Measurements from ENCODE around the gene ADARB2. TPM values are rescaled to one million over a fixed set of nuclear protein-coding genes. Genes with fewer than 3 reads are reported as not detected.

The ADARB2 gene
- total RNA-seq, 6 donors from 2014 or later = 0.69 to 5.2 (median 1.8) TPM

DNA sequence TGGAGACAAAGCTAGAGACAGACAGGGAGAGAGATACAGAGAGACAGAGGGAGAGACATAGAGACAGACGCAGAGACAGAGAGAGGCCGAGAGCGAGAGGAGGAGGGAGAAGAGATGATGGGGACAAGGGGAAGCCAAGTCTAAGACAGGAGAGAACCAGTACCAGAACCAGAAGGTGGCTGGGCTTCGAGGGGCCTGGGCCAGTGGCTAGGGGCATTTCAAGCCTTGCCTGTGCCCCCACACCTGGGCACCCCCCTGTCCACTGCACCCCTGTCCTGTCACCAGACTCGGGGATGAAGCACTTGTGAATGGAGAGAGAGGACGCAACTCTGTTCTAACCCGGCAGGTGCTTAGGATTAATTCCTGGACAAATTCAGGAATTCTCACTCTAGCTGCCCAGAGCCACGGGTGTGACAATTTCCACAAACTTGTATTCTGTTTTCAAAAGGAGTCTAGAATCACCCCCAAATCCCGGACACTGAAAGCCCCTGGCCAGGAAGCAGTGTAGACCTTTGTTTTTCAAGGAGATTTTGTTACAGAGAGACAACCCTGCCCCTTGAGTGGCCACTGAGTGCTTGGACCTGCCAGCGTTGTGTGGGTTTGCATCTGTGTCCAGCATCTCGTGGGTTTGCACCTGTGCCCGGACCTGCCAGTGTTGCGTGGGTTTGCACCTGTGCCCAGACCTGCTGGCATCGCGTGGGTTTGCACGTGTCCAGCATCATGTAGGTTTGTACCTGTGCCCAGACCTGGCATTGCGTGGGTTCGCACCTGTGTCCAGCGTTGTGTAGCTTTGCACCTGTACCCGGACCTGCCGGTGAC lies 523.9 kb downstream of the ADARB2 start:
- no peak for TF ChIP-seq POLR2AphosphoS5 (IDR thresholded peaks at IDR 0.05)
- no peak for TF ChIP-seq EP300 (IDR thresholded peaks at IDR 0.05)
- no peak for TF ChIP-seq CTCF (IDR thresholded peaks at IDR 0.05)
- no peak for TF ChIP-seq POLR2A (IDR thresholded peaks at IDR 0.05)
- ATAC-seq (ENCODE audit: low FRiP score in 2 of 2) (no peak), DNase-seq (no peak)
- Histone ChIP-seq H3K36me3 (no peaks in the 10 kb centered on the region), H3K9me3 (no peaks in the 10 kb centered on the region), H3K4me1 (no peaks in the 10 kb centered on the region), H3K4me3 (no peak overlapping the region), H3K27me3 (no peaks in the 10 kb centered on the region), H3K27ac (no peak overlapping the region)
- 81 to 83% methylated on average over 14 to 21 of the region's 21 CpGs for WGBS, 2 donors

- Histone ChIP-seq H3K36me3 (no peaks in the 10 kb centered on the region), H3K27me3 (no peaks in the 10 kb centered on the region), H3K9me3 (no peaks in the 10 kb centered on the region), H3K4me1 (no peaks in the 10 kb centered on the region), H3K4me3 (no peak overlapping the region), H3K27ac (no peak overlapping the region)
- DNase-seq = peak in 1 of 2 donors; percentile 78
- 60 to 74% methylated on average over 5 to 7 of the region's 9 CpGs for WGBS, 2 donors
- ATAC-seq (ENCODE audit: low FRiP score in 2 of 2) = no peak
- no peak for TF ChIP-seq POLR2A (IDR thresholded peaks at IDR 0.05)
- no peak for TF ChIP-seq EP300 (IDR thresholded peaks at IDR 0.05)
- TF ChIP-seq CTCF (IDR thresholded peaks at IDR 0.05) = no peak
- no peak for TF ChIP-seq POLR2AphosphoS5 (IDR thresholded peaks at IDR 0.05)
These were observed 524.7 kb downstream of the ADARB2 start for GRCh38 chr10:1212571-1213141.

DNA sequence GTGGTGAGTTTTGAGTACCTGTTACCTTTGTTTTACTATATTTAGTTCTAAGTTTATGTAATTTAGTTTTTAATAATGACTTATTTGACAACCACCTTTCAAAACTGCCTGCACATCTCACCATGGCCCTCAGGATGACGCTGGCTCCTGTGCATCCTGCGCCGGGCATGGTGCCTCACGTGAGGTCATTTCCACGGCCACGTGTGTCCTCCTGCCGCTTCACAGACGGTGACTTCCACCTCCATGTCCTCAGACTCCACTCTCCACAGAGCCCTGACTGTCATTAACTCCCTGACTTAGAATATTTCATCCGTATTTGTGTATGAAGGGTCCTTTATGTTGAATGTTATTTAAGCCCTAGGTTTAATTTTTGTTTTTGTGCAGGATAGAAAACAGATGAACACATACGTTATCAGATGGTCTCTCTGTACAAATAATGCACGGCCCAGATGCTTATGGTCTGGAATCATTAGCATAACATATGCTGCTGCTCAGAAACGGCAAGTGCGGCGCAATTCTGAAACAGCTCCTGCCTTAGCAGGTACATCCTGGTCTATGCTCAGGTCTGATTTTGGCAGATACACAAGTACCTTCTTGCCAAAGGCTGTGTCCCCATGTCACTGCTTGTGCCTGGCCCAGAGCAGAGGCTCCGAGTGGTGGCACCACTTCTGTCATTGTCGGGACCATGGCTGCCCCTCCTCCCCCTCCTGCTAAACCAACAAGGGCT lies 525.3 kb downstream of the ADARB2 start:
- Histone ChIP-seq H3K36me3 (no peaks in the 10 kb centered on the region), H3K4me3 (no peak overlapping the region), H3K27ac (no peak overlapping the region), H3K4me1 (no peaks in the 10 kb centered on the region), H3K9me3 (no peaks in the 10 kb centered on the region), H3K27me3 (no peaks in the 10 kb centered on the region)
- TF ChIP-seq POLR2AphosphoS5 (IDR thresholded peaks at IDR 0.05) (no peak), POLR2A (IDR thresholded peaks at IDR 0.05) (no peak), EP300 (IDR thresholded peaks at IDR 0.05) (no peak), CTCF (IDR thresholded peaks at IDR 0.05) (no peak)
- 72 to 74% methylated on average over 14 to 16 of the region's 16 CpGs for WGBS, 2 donors
- DNase-seq = no peak
- no peak for ATAC-seq (ENCODE audit: low FRiP score in 2 of 2)

DNA sequence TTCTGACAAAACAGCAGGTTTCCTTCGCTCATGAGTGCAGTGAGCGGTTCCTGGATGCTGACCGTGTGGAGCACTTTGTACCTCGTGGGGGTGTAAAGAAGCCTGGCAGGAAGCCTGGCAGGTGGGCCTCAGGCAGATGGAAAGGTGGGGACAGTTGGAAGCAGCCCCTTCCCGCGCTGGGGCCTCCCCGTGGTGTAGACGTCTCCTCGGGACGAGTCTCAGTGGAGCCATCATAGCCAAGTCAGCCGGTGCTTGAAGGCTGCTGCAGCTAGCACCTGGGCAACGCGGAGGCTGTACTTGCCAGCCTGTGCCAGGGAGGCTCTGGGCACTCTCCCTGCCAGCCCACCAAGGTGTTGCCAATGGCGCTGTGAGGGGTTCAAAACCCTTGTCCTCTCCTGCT lies 526.7 kb downstream of the ADARB2 start:
- WGBS, 2 donors = 70 to 73% methylated on average over 4 to 14 of the region's 14 CpGs
- H3K27ac ChIP-seq = no peak overlapping the region

More for the DNA sequence above, 526.7 kb downstream of the ADARB2 start:
- H3K9me3 ChIP-seq = no peaks in the 10 kb centered on the region
- H3K27me3 ChIP-seq = no peaks in the 10 kb centered on the region
- ATAC-seq (ENCODE audit: low FRiP score in 2 of 2) (no peak), DNase-seq (no peak)
- H3K4me1 ChIP-seq = no peaks in the 10 kb centered on the region
- H3K36me3 ChIP-seq = no peaks in the 10 kb centered on the region
- no peak for TF ChIP-seq EP300 (IDR thresholded peaks at IDR 0.05)
- no peak for TF ChIP-seq CTCF (IDR thresholded peaks at IDR 0.05)
- TF ChIP-seq POLR2A (IDR thresholded peaks at IDR 0.05) = no peak
- no peak for TF ChIP-seq POLR2AphosphoS5 (IDR thresholded peaks at IDR 0.05)
- no peak overlapping the region for H3K4me3 ChIP-seq
